ENCODE results near the gene ZNF829.
A peak's percentile ranks its signal among the peaks of the same experiment; 100 is the strongest.

ZNF829 gene

GRCh38 chr19:36915992-36916830 lies at the start of gene ZNF829, which contains the start of gene ZNF568:
ZNF829 (minus strand) TSS chr19:36916291; CDS start chr19:36915167, 1,124 bp downstream.
ZNF568 (plus strand) TSS chr19:36916332; CDS start chr19:36922771, 6,439 bp downstream.
- TF ChIP-seq CTCF (IDR thresholded peaks at IDR 0.05; ENCODE audit: insufficient read depth, low read length, missing control alignments): peak; percentile 61
- peak within 1 kb of the TSS; percentile 96 for H3K4me3 ChIP-seq (ENCODE audit: low read depth, low read length)
- ChIA-PET POLR2A (no interaction called here), CTCF (interaction anchor here (0.8 to 1.0 kb wide), 2 partner anchors 9 to 66 kb away, joined by 3 read pairs; no protein-coding TSS in a partner anchor)
- DNase-seq (ENCODE audit: low read depth, low spot score): peak; percentile 51

GRCh38 chr19:36963280-36963679 lies 47.2 kb upstream of the ZNF829 start:
- no peak for DNase-seq (ENCODE audit: low read depth, low spot score)
- H3K4me3 ChIP-seq (ENCODE audit: low read depth, low read length): no peak overlapping the region
- ChIA-PET CTCF (no interaction called here), POLR2A (no interaction called here)
- TF ChIP-seq CTCF (IDR thresholded peaks at IDR 0.05; ENCODE audit: insufficient read depth, low read length, missing control alignments): no peak

- ChIA-PET POLR2A (no interaction called here), CTCF (no interaction called here)
- DNase-seq (ENCODE audit: low read depth, low spot score): no peak
- TF ChIP-seq CTCF (IDR thresholded peaks at IDR 0.05; ENCODE audit: insufficient read depth, low read length, missing control alignments): no peak
- no peak overlapping the region for H3K4me3 ChIP-seq (ENCODE audit: low read depth, low read length)
Observed at GRCh38 chr19:36962346-36962745, 46.3 kb upstream of the ZNF829 start.

- TF ChIP-seq CTCF (IDR thresholded peaks at IDR 0.05; ENCODE audit: insufficient read depth, low read length, missing control alignments): no peak
- no peak overlapping the region for H3K4me3 ChIP-seq (ENCODE audit: low read depth, low read length)
- CTCF ChIA-PET: no interaction called here
- no peak for DNase-seq (ENCODE audit: low read depth, low spot score)
- POLR2A ChIA-PET: no interaction called here
Observed at GRCh38 chr19:36950335-36951119, 34.4 kb upstream of the ZNF829 start.

- no peak for TF ChIP-seq CTCF (IDR thresholded peaks at IDR 0.05; ENCODE audit: insufficient read depth, low read length, missing control alignments)
- POLR2A ChIA-PET: no interaction called here
- CTCF ChIA-PET: no interaction called here
- H3K4me3 ChIP-seq (ENCODE audit: low read depth, low read length): no peak overlapping the region
- DNase-seq (ENCODE audit: low read depth, low spot score): no peak
Observed at GRCh38 chr19:36939153-36939552, 23.1 kb upstream of the ZNF829 start.

- ChIA-PET CTCF (no interaction called here), POLR2A (no interaction called here)
- no peak for DNase-seq (ENCODE audit: low read depth, low spot score)
- no peak overlapping the region for H3K4me3 ChIP-seq (ENCODE audit: low read depth, low read length)
- TF ChIP-seq CTCF (IDR thresholded peaks at IDR 0.05; ENCODE audit: insufficient read depth, low read length, missing control alignments): no peak
Observed at GRCh38 chr19:36931684-36932083, 15.6 kb upstream of the ZNF829 start.

Data from AG04449 (cell line).